CD14-positive monocyte (primary cell): ENCODE data around the gene PTPN18. TPM values are rescaled to one million over a fixed set of nuclear protein-coding genes. Genes with fewer than 3 reads are reported as not detected.

ENCODE experiments used
- DNase-seq, 3 donors: peaks; one replicate each; pipeline ENCODE4 v3.0.0-alpha.2; 2011 to 2022
- H2AFZ ChIP-seq: 2 replicates; pipeline ENCODE4 v1.6.0; 2012; ENCODE audit warnings: mild to moderate bottlenecking, low read depth, low read length, inconsistent platforms; ENCODE audit not compliant: insufficient read depth, poor library complexity, severe bottlenecking
- H3K27ac ChIP-seq, 2 donors: 1 replicate in 1 of 2; 2 replicates in 1 of 2; pipeline ENCODE4 v1.5.1; 2012 to 2013; ENCODE audit warnings: low read length in 2 of 2, control low read depth in 1 of 2, inconsistent platforms in 1 of 2, low read depth in 1 of 2, mild to moderate bottlenecking in 1 of 2
- H3K27me3 ChIP-seq, 2 donors: one replicate each; pipeline versions ENCODE4 v1.6.0 to v1.6.1; 2011 to 2013; ENCODE audit warnings: low read length in 2 of 2; ENCODE audit not compliant: control insufficient read depth in 2 of 2, insufficient read depth in 2 of 2
- H3K36me3 ChIP-seq, 2 donors: replicated peaks in 1 of 2; 1 replicate in 1 of 2; 2 replicates in 1 of 2; pipeline versions ENCODE4 v1.5.1 to v1.6.1; 2012 to 2013; ENCODE audit warnings: low read length in 2 of 2, control low read depth in 1 of 2, inconsistent platforms in 1 of 2, mild to moderate bottlenecking in 1 of 2; ENCODE audit not compliant: insufficient read depth in 2 of 2, control insufficient read depth in 1 of 2
- H3K4me1 ChIP-seq, 2 donors: 1 replicate in 1 of 2; 2 replicates in 1 of 2; pipeline versions ENCODE4 v1.5.1 to v1.6.1; 2012 to 2013; ENCODE audit warnings: low read length in 2 of 2, control low read depth in 1 of 2, inconsistent platforms in 1 of 2, mild to moderate bottlenecking in 1 of 2, moderate library complexity in 1 of 2; ENCODE audit not compliant: insufficient read depth in 2 of 2, control insufficient read depth in 1 of 2
- H3K4me2 ChIP-seq: replicated peaks from 2 replicates; pipeline ENCODE3; 2012; ENCODE audit warnings: low read length, moderate library complexity, mild to moderate bottlenecking; ENCODE audit not compliant: poor library complexity, severe bottlenecking; ENCODE audit errors: extremely low read depth
- H3K4me3 ChIP-seq, 3 experiments: fragments of 200-600 bp in 1 of 3; sonication (generic) in 1 of 3; replicated peaks in 1 of 3; 1 replicate in 2 of 3; 2 replicates in 1 of 3; pipeline ENCODE4 v1.5.1; 2011 to 2013; ENCODE audit warnings: low read length in 3 of 3, mild to moderate bottlenecking in 3 of 3, control low read depth in 2 of 3, low read depth in 2 of 3, inconsistent platforms in 1 of 3, moderate library complexity in 1 of 3
- H3K79me2 ChIP-seq: 2 replicates; pipeline ENCODE4 v1.6.0; 2012; ENCODE audit warnings: mild to moderate bottlenecking, control low read depth, inconsistent platforms, low read length, moderate library complexity; ENCODE audit not compliant: insufficient read depth
- H3K9ac ChIP-seq: 2 replicates; pipeline ENCODE4 v1.6.0; 2017; ENCODE audit warnings: low read length, mild to moderate bottlenecking; ENCODE audit not compliant: insufficient read depth, poor library complexity, severe bottlenecking
- H3K9me3 ChIP-seq, 2 donors: replicated peaks in 1 of 2; 1 replicate in 1 of 2; 2 replicates in 1 of 2; pipeline versions ENCODE4 v1.5.1 to v1.6.1; 2012 to 2013; ENCODE audit warnings: low read length in 2 of 2, control low read depth in 1 of 2; ENCODE audit not compliant: control insufficient read depth in 1 of 2, insufficient read depth in 1 of 2
- H4K20me1 ChIP-seq: 2 replicates; pipeline ENCODE4 v1.6.0; 2012; ENCODE audit warnings: mild to moderate bottlenecking, low read length, control low read depth, moderate library complexity; ENCODE audit not compliant: insufficient read depth
- H3K27ac Mint-ChIP-seq, 7 donors: one replicate each; pipeline ENCODE4 v1.8.0; 2020; ENCODE audit warnings: mild to moderate bottlenecking in 7 of 7, mixed read lengths in 7 of 7, moderate library complexity in 6 of 7, inconsistent platforms in 2 of 7
- H3K27me3 Mint-ChIP-seq, 3 donors: one replicate each; pipeline ENCODE4 v1.8.0; 2021 to 2022; ENCODE audit warnings: low read depth in 3 of 3, mild to moderate bottlenecking in 3 of 3, mixed read lengths in 3 of 3, moderate library complexity in 3 of 3, inconsistent platforms in 1 of 3
- H3K36me3 Mint-ChIP-seq, 2 donors: one replicate each; pipeline ENCODE4 v1.8.0; 2020; ENCODE audit warnings: mixed read lengths in 2 of 2, inconsistent platforms in 1 of 2, mild to moderate bottlenecking in 1 of 2
- H3K4me1 Mint-ChIP-seq: one replicate; pipeline ENCODE4 v1.8.0; 2020; ENCODE audit warnings: mild to moderate bottlenecking, mixed read lengths
- H3K4me3 Mint-ChIP-seq, 2 donors: one replicate each; pipeline ENCODE4 v1.8.0; 2020; ENCODE audit warnings: mild to moderate bottlenecking in 2 of 2, mixed read lengths in 2 of 2, moderate library complexity in 1 of 2
- H3K9me3 Mint-ChIP-seq, 7 donors: one replicate each; pipeline ENCODE4 v1.8.0; 2020 to 2022; ENCODE audit warnings: mixed read lengths in 7 of 7, mild to moderate bottlenecking in 6 of 7, moderate library complexity in 6 of 7, inconsistent platforms in 2 of 7
- WGBS: methylation state at CpG from one replicate; pipeline ENCODE4 v1.1.5; 2013; ENCODE audit warnings: missing lambda C conversion rate; ENCODE audit not compliant: insufficient coverage; 5-methylcytosine and 5-hydroxymethylcytosine counted together
- intact Hi-C, 2 donors: fragments of 100-400 bp; cut with micrococcal nuclease; formaldehyde crosslinking; loops; one replicate each; pipeline versions ENCODE4 v1.15.0 to v1.15.1; 2023
- polyA plus RNA-seq, 3 donors: library from polyadenylated mRNA; depleted of rRNA in 1 of 3; unstranded in 2 of 3; stranded (reverse) in 1 of 3; fragments of 300-500 nt in 2 of 3; fragments of >200 nt in 1 of 3; fragmentation: Illumina TruSeq in 2 of 3; gene quantifications; 1 replicate in 2 of 3; 2 replicates in 1 of 3; pipeline ENCODE4 v1.2.3, GENCODE V29; 2012 to 2021
- TF ChIP-seq, protein P1 (sequence below): fragments of 200-600 bp; IDR thresholded peaks from one replicate; pipeline ENCODE4 v1.8.0; 2022; ENCODE audit warnings: antibody characterized with exemption, mild to moderate bottlenecking

Gene PTPN18
- polyA plus RNA-seq, 3 donors = 72.2 to 365 (median 102) TPM

DNA sequence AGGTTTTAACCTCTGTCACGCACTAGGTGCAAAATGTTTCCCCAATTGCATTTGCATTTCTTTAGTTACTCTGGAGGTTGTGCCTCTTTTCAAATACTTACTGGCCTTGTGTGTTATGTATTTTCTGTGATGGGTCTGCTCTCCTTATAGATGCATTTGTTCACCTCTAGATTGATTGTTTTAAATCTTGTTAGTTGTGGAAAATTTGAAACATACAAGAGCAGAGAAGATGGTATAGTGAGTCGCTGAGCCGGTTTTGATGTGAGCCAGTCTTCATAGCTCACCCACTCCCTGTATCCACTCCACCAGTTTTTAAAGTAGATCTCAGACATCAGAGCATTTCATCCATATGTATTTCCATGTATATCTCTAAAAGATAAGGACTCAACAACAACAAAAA lies 6.7 kb upstream of the PTPN18 start:
- TF ChIP-seq, protein P1, sequence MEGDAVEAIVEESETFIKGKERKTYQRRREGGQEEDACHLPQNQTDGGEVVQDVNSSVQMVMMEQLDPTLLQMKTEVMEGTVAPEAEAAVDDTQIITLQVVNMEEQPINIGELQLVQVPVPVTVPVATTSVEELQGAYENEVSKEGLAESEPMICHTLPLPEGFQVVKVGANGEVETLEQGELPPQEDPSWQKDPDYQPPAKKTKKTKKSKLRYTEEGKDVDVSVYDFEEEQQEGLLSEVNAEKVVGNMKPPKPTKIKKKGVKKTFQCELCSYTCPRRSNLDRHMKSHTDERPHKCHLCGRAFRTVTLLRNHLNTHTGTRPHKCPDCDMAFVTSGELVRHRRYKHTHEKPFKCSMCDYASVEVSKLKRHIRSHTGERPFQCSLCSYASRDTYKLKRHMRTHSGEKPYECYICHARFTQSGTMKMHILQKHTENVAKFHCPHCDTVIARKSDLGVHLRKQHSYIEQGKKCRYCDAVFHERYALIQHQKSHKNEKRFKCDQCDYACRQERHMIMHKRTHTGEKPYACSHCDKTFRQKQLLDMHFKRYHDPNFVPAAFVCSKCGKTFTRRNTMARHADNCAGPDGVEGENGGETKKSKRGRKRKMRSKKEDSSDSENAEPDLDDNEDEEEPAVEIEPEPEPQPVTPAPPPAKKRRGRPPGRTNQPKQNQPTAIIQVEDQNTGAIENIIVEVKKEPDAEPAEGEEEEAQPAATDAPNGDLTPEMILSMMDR = no peak
- H3K4me3 ChIP-seq = no peak overlapping the region
- peaks cover 8% of the 10 kb centered on the region for H4K20me1 ChIP-seq
- no peak overlapping the region for H3K27ac Mint-ChIP-seq
- intact Hi-C loops = no loop called here
- WGBS = 100% methylated on average over 1 of the region's 3 CpGs
- H3K27ac ChIP-seq = no peak overlapping the region
- H3K4me2 ChIP-seq = no peak overlapping the region
- no peaks in the 10 kb centered on the region for H3K27me3 ChIP-seq
- no peak overlapping the region for H3K4me3 Mint-ChIP-seq
- no peak overlapping the region for H3K9ac ChIP-seq
- peaks cover 0 to 5% (median 0%) of the 10 kb centered on the region in 3 donors for H3K27me3 Mint-ChIP-seq
- peaks cover 44 to 49% of the 10 kb centered on the region in 2 donors for H3K36me3 ChIP-seq
- peaks cover 30% of the 10 kb centered on the region for H3K4me1 Mint-ChIP-seq
- no peaks in the 10 kb centered on the region for H3K9me3 ChIP-seq
- H3K36me3 Mint-ChIP-seq = peaks cover 52 to 54% of the 10 kb centered on the region in 2 donors
- H2AFZ ChIP-seq = no peak overlapping the region
- peaks cover 0 to 2% (median 0%) of the 10 kb centered on the region in 7 donors for H3K9me3 Mint-ChIP-seq
- peaks cover 21 to 25% of the 10 kb centered on the region in 2 donors for H3K4me1 ChIP-seq
- no peak for DNase-seq
- peaks cover 15% of the 10 kb centered on the region for H3K79me2 ChIP-seq

DNA sequence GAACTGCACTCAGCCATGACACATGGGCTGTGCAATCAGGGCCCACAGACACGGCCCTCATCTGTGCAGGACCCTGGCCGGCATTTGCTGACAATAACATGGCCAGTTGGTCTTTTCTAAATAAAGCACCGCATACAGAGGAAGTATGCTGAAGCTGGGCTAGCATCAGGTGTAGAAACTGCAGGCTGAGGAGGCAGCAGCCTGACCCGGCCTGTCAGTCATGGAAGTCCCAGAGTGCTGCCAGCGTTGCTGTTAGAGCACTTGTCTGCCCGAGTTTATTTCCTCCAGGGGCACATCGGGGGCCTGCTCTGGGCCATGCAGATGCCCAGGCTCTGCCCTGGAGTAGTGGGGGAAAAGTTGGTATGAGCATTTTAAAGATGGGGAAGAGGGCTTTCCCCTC lies 4.1 kb upstream of the PTPN18 start:
- no peak overlapping the region for H2AFZ ChIP-seq
- peak overlapping the region in 1 of 2 donors; percentile 41 for H3K27ac ChIP-seq
- H4K20me1 ChIP-seq = peaks cover 8% of the 10 kb centered on the region
- H3K27me3 ChIP-seq = no peaks in the 10 kb centered on the region
- no peak overlapping the region for H3K9ac ChIP-seq
- Mint-ChIP-seq H3K4me1 (peaks cover 41% of the 10 kb centered on the region), H3K36me3 (peaks cover 27 to 30% of the 10 kb centered on the region in 2 donors), H3K4me3 (no peak overlapping the region), H3K9me3 (peaks cover 0 to 2% (median 0%) of the 10 kb centered on the region in 7 donors), H3K27ac (peak overlapping the region in 2 of 7 donors; percentile 76), H3K27me3 (peaks cover 0 to 2% (median 0%) of the 10 kb centered on the region in 3 donors)
- H3K4me3 ChIP-seq = peak overlapping the region in 1 of 3 experiments; percentile 42
- H3K4me1 ChIP-seq = peaks cover 34 to 46% of the 10 kb centered on the region in 2 donors
- TF ChIP-seq, protein P1 = no peak
- H3K36me3 ChIP-seq = peaks cover 19 to 24% of the 10 kb centered on the region in 2 donors
- H3K4me2 ChIP-seq = no peak overlapping the region
- H3K79me2 ChIP-seq = peaks cover 7% of the 10 kb centered on the region
- H3K9me3 ChIP-seq = no peaks in the 10 kb centered on the region
- intact Hi-C loops = no loop called here
- no peak for DNase-seq
- WGBS = 40% methylated on average over 6 of the region's 7 CpGs
